Measurements from ENCODE around the gene RAB3IP. TPM values are rescaled to one million over a fixed set of nuclear protein-coding genes. Genes with fewer than 3 reads are reported as not detected.

RAB3IP gene
- total RNA-seq, 1 experiment from 2014 or later: 30.3 TPM

GRCh38 chr12:69719336-69720316 is 19.0 kb upstream of the RAB3IP start:
- H3K79me2 ChIP-seq (ENCODE audit: low read depth): no peaks in the 10 kb centered on the region
- no peak for DNase-seq
- intact Hi-C loops (cut with micrococcal nuclease; ENCODE audit: unreplicated experiment): no loop called here
- ChIA-PET CTCF (no interaction called here), POLR2A (ENCODE audit: unreplicated experiment) (no interaction called here)
- H3K9me2 ChIP-seq (ENCODE audit: insufficient read depth): no peaks in the 10 kb centered on the region
- no peaks in the 10 kb centered on the region; the same call in 1 of the 2 replicates for H3K9me3 ChIP-seq (ENCODE audit: insufficient read depth, low read depth)
- no peaks in the 10 kb centered on the region for H3K36me3 ChIP-seq (ENCODE audit: low read depth)
- TF ChIP-seq EZH2 (IDR thresholded peaks at IDR 0.05; ENCODE audit: low read depth) (no peak), CTCF (conservative IDR thresholded peaks at IDR 0.05) (no peak)
- H3F3A ChIP-seq (ENCODE audit: insufficient read depth, low read depth): no peaks in the 10 kb centered on the region
- H3K4me2 ChIP-seq: no peak overlapping the region
- no TSS peak for BruUV-seq (replicated peaks)
- no peak overlapping the region for H3K4me3 ChIP-seq
- H3K4me1 ChIP-seq (replicated peaks; ENCODE audit: insufficient read depth): no peaks in the 10 kb centered on the region
- H4K20me1 ChIP-seq (ENCODE audit: insufficient read depth): no peaks in the 10 kb centered on the region
- no peaks in the 10 kb centered on the region for H3K27me3 ChIP-seq (ENCODE audit: insufficient read depth, low read depth)
- H3K27ac ChIP-seq: no peak overlapping the region
- H2AFZ ChIP-seq: no peak overlapping the region

- Histone ChIP-seq H3K36me3 (ENCODE audit: low read depth) (no peaks in the 10 kb centered on the region), H3K4me2 (no peak overlapping the region), H2AFZ (no peak overlapping the region), H4K20me1 (ENCODE audit: insufficient read depth) (no peaks in the 10 kb centered on the region), H3F3A (ENCODE audit: insufficient read depth, low read depth) (no peaks in the 10 kb centered on the region), H3K9me3 (ENCODE audit: insufficient read depth, low read depth) (no peaks in the 10 kb centered on the region; the same call in 1 of the 2 replicates), H3K27ac (no peak overlapping the region), H3K4me1 (replicated peaks; ENCODE audit: insufficient read depth) (no peaks in the 10 kb centered on the region), H3K27me3 (ENCODE audit: insufficient read depth, low read depth) (no peaks in the 10 kb centered on the region), H3K79me2 (ENCODE audit: low read depth) (no peaks in the 10 kb centered on the region), H3K9me2 (ENCODE audit: insufficient read depth) (no peaks in the 10 kb centered on the region), H3K4me3 (no peak overlapping the region)
- CTCF ChIA-PET: no interaction called here
- intact Hi-C loops (cut with micrococcal nuclease; ENCODE audit: unreplicated experiment): no loop called here
- POLR2A ChIA-PET (ENCODE audit: unreplicated experiment): no interaction called here
- no peak for DNase-seq
- no TSS peak for BruUV-seq (replicated peaks)
- TF ChIP-seq EZH2 (IDR thresholded peaks at IDR 0.05; ENCODE audit: low read depth): no peak
- TF ChIP-seq CTCF (conservative IDR thresholded peaks at IDR 0.05): no peak
These were observed 17.9 kb upstream of the RAB3IP start for GRCh38 chr12:69720750-69721149.

GRCh38 chr12:69726922-69727321 is 11.7 kb upstream of the RAB3IP start:
- Histone ChIP-seq H3K27me3 (ENCODE audit: insufficient read depth, low read depth) (no peaks in the 10 kb centered on the region), H3K4me1 (replicated peaks; ENCODE audit: insufficient read depth) (peaks cover 3% of the 10 kb centered on the region), H3K79me2 (ENCODE audit: low read depth) (no peaks in the 10 kb centered on the region), H3K4me3 (no peak overlapping the region), H3K9me3 (ENCODE audit: insufficient read depth, low read depth) (no peaks in the 10 kb centered on the region; the same call in 1 of the 2 replicates), H3K4me2 (no peak overlapping the region), H3K36me3 (ENCODE audit: low read depth) (no peaks in the 10 kb centered on the region), H4K20me1 (ENCODE audit: insufficient read depth) (no peaks in the 10 kb centered on the region), H3K27ac (no peak overlapping the region), H3F3A (ENCODE audit: insufficient read depth, low read depth) (no peaks in the 10 kb centered on the region), H2AFZ (no peak overlapping the region), H3K9me2 (ENCODE audit: insufficient read depth) (no peaks in the 10 kb centered on the region)
- intact Hi-C loops (cut with micrococcal nuclease; ENCODE audit: unreplicated experiment): no loop called here
- ChIA-PET POLR2A (ENCODE audit: unreplicated experiment) (interaction anchor here (0.6 kb wide), 1 partner anchor 124 kb away, joined by 3 read pairs; no protein-coding TSS in a partner anchor), CTCF (no interaction called here)
- no TSS peak for BruUV-seq (replicated peaks)
- DNase-seq: no peak
- TF ChIP-seq EZH2 (IDR thresholded peaks at IDR 0.05; ENCODE audit: low read depth) (no peak), CTCF (conservative IDR thresholded peaks at IDR 0.05) (no peak)

Measured in PC-9 (cell line).